Stomach (tissue), 9 donors: Measurements from ENCODE around the gene OR2B2. TPM values are rescaled to one million over a fixed set of nuclear protein-coding genes. Genes with fewer than 3 reads are reported as not detected.
A peak's percentile ranks its signal among the peaks of the same experiment; 100 is the strongest.

ENCODE experiments used
- DNase-seq, 2 donors: peaks; one replicate each; pipeline versions ENCODE4 v3.0.0 to v3.0.0-alpha.2; 2013 to 2019
- H3K27ac ChIP-seq, 5 donors: fragments of 200-600 bp in 4 of 5; sonication (generic) in 4 of 5; one replicate each; pipeline ENCODE4 v1.5.1; 2013 to 2019; ENCODE audit warnings: mild to moderate bottlenecking in 1 of 5, moderate library complexity in 1 of 5
- H3K27me3 ChIP-seq, 3 donors: fragments of 200-600 bp; sonication (generic); one replicate each; pipeline ENCODE4 v1.5.1; 2017 to 2019; ENCODE audit warnings: mixed run types in 1 of 3
- H3K36me3 ChIP-seq, 4 donors: fragments of 200-600 bp; sonication (generic); 1 replicate in 3 of 4; 2 replicates in 1 of 4; pipeline ENCODE4 v1.5.1; 2016 to 2019
- H3K4me1 ChIP-seq, 4 donors: fragments of 200-600 bp; sonication (generic); one replicate each; pipeline ENCODE4 v1.5.1; 2016 to 2019
- H3K4me3 ChIP-seq, 4 donors: fragments of 200-600 bp; sonication (generic) in 3 of 4; one replicate each; pipeline ENCODE4 v1.5.1; 2016 to 2019; ENCODE audit warnings: mild to moderate bottlenecking in 1 of 4
- H3K9me3 ChIP-seq, 4 donors: fragments of 200-600 bp; sonication (generic); one replicate each; pipeline ENCODE4 v1.5.1; 2016 to 2019
- CTCF ChIP-seq, 7 experiments: fragments of 450-650 bp in 4 of 7; fragments of 200-600 bp in 3 of 7; sonication (generic) in 3 of 7; IDR thresholded peaks; one replicate each; pipeline ENCODE4 v1.5.1; 2016 to 2019; ENCODE audit warnings: antibody characterized with exemption in 7 of 7, control low read depth in 2 of 7, mild to moderate bottlenecking in 1 of 7
- EP300 ChIP-seq: sonication (generic); formaldehyde crosslinking; IDR thresholded peaks from one replicate; pipeline ENCODE4 v1.6.1; 2017; ENCODE audit warnings: antibody characterized with exemption
- POLR2A ChIP-seq, 4 donors: fragments of 450-650 bp; IDR thresholded peaks; one replicate each; pipeline ENCODE4 v1.6.1; 2016; ENCODE audit warnings: antibody characterized with exemption in 4 of 4, control low read depth in 2 of 4, mild to moderate bottlenecking in 1 of 4, moderate library complexity in 1 of 4
- POLR2AphosphoS5 ChIP-seq, 3 donors: sonication (generic); formaldehyde crosslinking; IDR thresholded peaks; one replicate each; pipeline ENCODE4 v1.6.1; 2016; ENCODE audit warnings: antibody characterized with exemption in 3 of 3
- WGBS, 5 donors: extraction: QIAGEN DNeasy Blood & Tissue Kit in 3 of 5; methylation state at CpG; one replicate each; pipeline versions ENCODE4 v1.1.5 to v1.1.7; 2013 to 2018; 5-methylcytosine and 5-hydroxymethylcytosine counted together
- intact Hi-C: fragments of 100-400 bp; cut with DNase I; formaldehyde crosslinking; loops from one replicate; pipeline ENCODE4 v1.15.1; 2023; ENCODE audit warnings: low total_unique reads
- polyA plus RNA-seq, 3 donors: library from polyadenylated mRNA; stranded (reverse); fragments of 200-250 nt; gene quantifications; one replicate each; pipeline ENCODE4 v1.2.3, GENCODE V29; 2013
- total RNA-seq, 5 donors: library from RNA; depleted of rRNA; stranded (reverse); fragments of >200 nt; gene quantifications; one replicate each; pipeline versions ENCODE4 v1.1.0 to v1.2.3, GENCODE V29; 2014 to 2016
- donor health status: healthy with polysubstance abuse.
- donor health status: Bipolar disorder and iron deficiency.
- donor health status: healthy.

Gene OR2B2
- total and polyA plus RNA-seq, 8 donors: not detected

- Histone ChIP-seq H3K4me3 (peak overlapping the region; percentile 45 to 59 (median 51)), H3K27ac (peak overlapping the region; percentile 86 to 98 (median 88)), H3K27me3 (peaks cover 0 to 71% (median 3%) of the 10 kb centered on the region in 3 donors), H3K4me1 (peaks cover 8 to 40% (median 29%) of the 10 kb centered on the region in 4 donors), H3K9me3 (no peaks in the 10 kb centered on the region), H3K36me3 (no peaks in the 10 kb centered on the region)
- WGBS, 5 donors: 1 to 2% (median 1%) methylated on average over 29 to 49 of the region's 49 CpGs
- TF ChIP-seq POLR2AphosphoS5 (IDR thresholded peaks at IDR 0.05) (peak; percentile 69 to 99 (median 94)), POLR2A (IDR thresholded peaks at IDR 0.05) (peak in 2 of 4 donors; percentile 83 to 89), EP300 (no peak), CTCF (IDR thresholded peaks at IDR 0.05) (peak in 1 of 7 experiments; percentile 7)
- intact Hi-C loops: no loop called here
- DNase-seq: peak; percentile 85 to 98
Observed at GRCh38 chr6:27871924-27872638, 40.1 kb downstream of the OR2B2 start.

GRCh38 chr6:27870291-27870870 lies 41.8 kb downstream of the OR2B2 start:
- Histone ChIP-seq H3K27me3 (peaks cover 0 to 77% (median 3%) of the 10 kb centered on the region in 3 donors), H3K9me3 (no peaks in the 10 kb centered on the region), H3K4me3 (no peak overlapping the region), H3K4me1 (peaks cover 25 to 57% (median 46%) of the 10 kb centered on the region in 4 donors), H3K36me3 (no peaks in the 10 kb centered on the region), H3K27ac (no peak overlapping the region)
- intact Hi-C loops: no loop called here
- TF ChIP-seq POLR2AphosphoS5 (IDR thresholded peaks at IDR 0.05): no peak
- TF ChIP-seq POLR2A (IDR thresholded peaks at IDR 0.05): no peak
- no peak for TF ChIP-seq CTCF (IDR thresholded peaks at IDR 0.05)
- TF ChIP-seq EP300: no peak
- no peak for DNase-seq
- 87 to 93% (median 89%) methylated on average over 9 of the region's 9 CpGs for WGBS, 5 donors

GRCh38 chr6:27868311-27868710 lies 43.9 kb downstream of the OR2B2 start:
- TF ChIP-seq CTCF (IDR thresholded peaks at IDR 0.05) (no peak), EP300 (no peak), POLR2AphosphoS5 (IDR thresholded peaks at IDR 0.05) (no peak), POLR2A (IDR thresholded peaks at IDR 0.05) (no peak)
- 89 to 94% (median 92%) methylated on average over 3 of the region's 3 CpGs for WGBS, 5 donors
- no peak for DNase-seq
- no peak overlapping the region for H3K27ac ChIP-seq
- H3K27me3 ChIP-seq: peaks cover 0 to 64% (median 3%) of the 10 kb centered on the region in 3 donors
- H3K4me3 ChIP-seq: no peak overlapping the region
- no peaks in the 10 kb centered on the region for H3K9me3 ChIP-seq
- H3K36me3 ChIP-seq: no peaks in the 10 kb centered on the region
- H3K4me1 ChIP-seq: peaks cover 26 to 57% (median 53%) of the 10 kb centered on the region in 4 donors
- intact Hi-C loops: no loop called here

GRCh38 chr6:27867945-27868300 lies 44.3 kb downstream of the OR2B2 start:
- Histone ChIP-seq H3K36me3 (no peaks in the 10 kb centered on the region), H3K27me3 (peaks cover 0 to 60% (median 3%) of the 10 kb centered on the region in 3 donors), H3K4me1 (peaks cover 26 to 53% (median 49%) of the 10 kb centered on the region in 4 donors), H3K9me3 (no peaks in the 10 kb centered on the region), H3K4me3 (no peak overlapping the region), H3K27ac (peak overlapping the region in 1 of 5 donors; percentile 84)
- WGBS, 5 donors: 90 to 98% (median 93%) methylated on average over 1 of the region's 1 CpG
- DNase-seq: peak in 1 of 2 donors; percentile 55
- intact Hi-C loops: no loop called here
- TF ChIP-seq POLR2A (IDR thresholded peaks at IDR 0.05): no peak
- TF ChIP-seq EP300: no peak
- TF ChIP-seq POLR2AphosphoS5 (IDR thresholded peaks at IDR 0.05): no peak
- TF ChIP-seq CTCF (IDR thresholded peaks at IDR 0.05): no peak
